T-cell (primary cell): Measurements from ENCODE around the gene SFXN5. TPM values are rescaled to one million over a fixed set of nuclear protein-coding genes. Genes with fewer than 3 reads are reported as not detected.
A peak's percentile ranks its signal among the peaks of the same experiment; 100 is the strongest.

ENCODE experiments used
- ATAC-seq, 4 experiments: fragments of 200-7000 bp in 3 of 4; fragments of 150-1000 bp in 1 of 4; cut with Tn5 transposase; replicated peaks in 1 of 4; 1 replicate in 3 of 4; 2 replicates in 1 of 4; pipeline ENCODE4 v1.10.0; 2021; ENCODE audit warnings: moderate library complexity in 3 of 4, mild to moderate bottlenecking in 2 of 4, moderate number of reproducible peaks in 1 of 4
- CTCF ChIA-PET, 2 donors: fragments of 300-600 bp; sonication (Branson Sonifier 250); formaldehyde crosslinking; loops; one replicate each; lab custom pipeline; 2022; ENCODE audit warnings: antibody characterized with exemption in 2 of 2; lab: Charles Lee
- POLR2A ChIA-PET, 2 donors: fragments of 300-600 bp; sonication (Branson Sonifier 250); formaldehyde crosslinking; loops; one replicate each; lab custom pipeline; 2022; ENCODE audit warnings: antibody characterized with exemption in 2 of 2; lab: Charles Lee
- DNase-seq, 35 experiments: peaks; one replicate each; pipeline versions ENCODE4 v3.0.0 to v3.0.0-alpha.2; 2013 to 2023
- H3K27ac ChIP-seq: one replicate; pipeline ENCODE4 v1.5.1; 2013; ENCODE audit warnings: low read length
- H3K27me3 ChIP-seq, 2 experiments: replicated peaks in 1 of 2; 1 replicate in 1 of 2; 2 replicates in 1 of 2; pipeline versions ENCODE4 v1.6.1 to v1.7.0; 2013; ENCODE audit warnings: low read length in 1 of 2, mixed read lengths in 1 of 2; ENCODE audit not compliant: control insufficient read depth in 2 of 2, insufficient read depth in 2 of 2; ENCODE audit errors: extremely low read depth in 1 of 2
- H3K36me3 ChIP-seq, 2 donors: 1 replicate in 1 of 2; 2 replicates in 1 of 2; pipeline versions ENCODE4 v1.6.1 to v1.7.0; 2013; ENCODE audit warnings: low read length in 1 of 2; ENCODE audit not compliant: control insufficient read depth in 2 of 2, insufficient read depth in 1 of 2; ENCODE audit errors: extremely low read depth in 1 of 2
- H3K4me1 ChIP-seq, 2 experiments: 1 replicate in 1 of 2; 2 replicates in 1 of 2; pipeline versions ENCODE4 v1.6.1 to v1.7.0; 2013; ENCODE audit warnings: low read length in 2 of 2, mixed read lengths in 1 of 2; ENCODE audit not compliant: insufficient read depth in 2 of 2, control insufficient read depth in 1 of 2; ENCODE audit errors: extremely low read depth in 1 of 2
- H3K4me3 ChIP-seq, 2 donors: 1 replicate in 1 of 2; 2 replicates in 1 of 2; pipeline versions ENCODE4 v1.5.1 to v1.7.0; 2013; ENCODE audit warnings: mild to moderate bottlenecking in 2 of 2, low read length in 1 of 2, moderate library complexity in 1 of 2; ENCODE audit not compliant: control insufficient read depth in 1 of 2; ENCODE audit errors: extremely low read depth in 1 of 2
- H3K9me3 ChIP-seq: 2 replicates; pipeline ENCODE4 v1.7.0; 2013
- H3K27ac Mint-ChIP-seq, 2 donors: one replicate each; pipeline ENCODE4 v1.8.0; 2020 to 2021; ENCODE audit warnings: mild to moderate bottlenecking in 2 of 2, mixed read lengths in 2 of 2
- H3K27me3 Mint-ChIP-seq, 2 donors: one replicate each; pipeline ENCODE4 v1.8.0; 2021 to 2022; ENCODE audit warnings: mixed read lengths in 2 of 2
- H3K36me3 Mint-ChIP-seq: one replicate; pipeline ENCODE4 v1.8.0; 2021; ENCODE audit warnings: mixed read lengths
- H3K4me1 Mint-ChIP-seq, 3 donors: one replicate each; pipeline ENCODE4 v1.8.0; 2020 to 2022; ENCODE audit warnings: mixed read lengths in 3 of 3, mild to moderate bottlenecking in 1 of 3
- H3K4me3 Mint-ChIP-seq, 3 donors: one replicate each; pipeline ENCODE4 v1.8.0; 2020 to 2022; ENCODE audit warnings: mild to moderate bottlenecking in 3 of 3, mixed read lengths in 3 of 3, moderate library complexity in 3 of 3
- H3K9me3 Mint-ChIP-seq, 3 donors: one replicate each; pipeline ENCODE4 v1.8.0; 2020 to 2022; ENCODE audit warnings: mixed read lengths in 3 of 3
- WGBS: methylation state at CpG from one replicate; pipeline ENCODE4 v1.1.5; 2013; ENCODE audit warnings: missing lambda C conversion rate; ENCODE audit not compliant: insufficient coverage; 5-methylcytosine and 5-hydroxymethylcytosine counted together
- total RNA-seq, 35 experiments: library from RNA in 6 of 35; stranded (reverse) in 6 of 35; fragments of 120-200 nt in 1 of 35; gene quantifications; one replicate each; pipeline versions ENCODE4 v1.2.1 to v1.2.4 and lab custom pipeline; 2013 to 2026

Gene SFXN5
- total RNA-seq, 5 donors from 2014 or later (not counting 1 experiment from before 2014, with no cell fraction given): 6.3 to 14.2 (median 9.7) TPM

GRCh38 chr2:72925328-72925943 is 146.1 kb downstream of the SFXN5 start:
- Mint-ChIP-seq H3K4me3 (no peak overlapping the region), H3K4me1 (peaks cover 0 to 17% (median 15%) of the 10 kb centered on the region in 3 donors), H3K27ac (no peak overlapping the region), H3K9me3 (no peaks in the 10 kb centered on the region), H3K27me3 (peaks cover 38 to 44% of the 10 kb centered on the region in 2 donors), H3K36me3 (no peaks in the 10 kb centered on the region)
- Histone ChIP-seq H3K4me1 (peaks cover 0 to 21% of the 10 kb centered on the region in 2 experiments), H3K9me3 (no peaks in the 10 kb centered on the region), H3K27ac (no peak overlapping the region), H3K4me3 (no peak overlapping the region), H3K27me3 (peaks cover 23 to 72% of the 10 kb centered on the region in 2 experiments), H3K36me3 (no peaks in the 10 kb centered on the region)
- DNase-seq: peak in 1 of 35 experiments; percentile 2
- ChIA-PET POLR2A (no interaction called here), CTCF (interaction anchor here in 1 of 2 donors (1.0 kb wide), 1 partner anchor 61 kb away, joined by 4 read pairs; no protein-coding TSS in a partner anchor)
- ATAC-seq: no peak
- WGBS: 24% methylated on average over 5 of the region's 26 CpGs

GRCh38 chr2:72924353-72925240 is 146.9 kb downstream of the SFXN5 start:
- Histone ChIP-seq H3K9me3 (no peaks in the 10 kb centered on the region), H3K4me1 (peaks cover 0 to 29% of the 10 kb centered on the region in 2 experiments), H3K27me3 (peaks cover 23 to 78% of the 10 kb centered on the region in 2 experiments), H3K36me3 (no peaks in the 10 kb centered on the region), H3K4me3 (no peak overlapping the region), H3K27ac (no peak overlapping the region)
- no peaks in the 10 kb centered on the region for H3K36me3 Mint-ChIP-seq
- H3K27me3 Mint-ChIP-seq: peaks cover 39 to 52% of the 10 kb centered on the region in 2 donors
- 6% methylated on average over 61 of the region's 61 CpGs for WGBS
- ChIA-PET CTCF (no interaction called here), POLR2A (no interaction called here)
- H3K4me3 Mint-ChIP-seq: peak overlapping the region in 1 of 3 donors; percentile 50
- H3K27ac Mint-ChIP-seq: no peak overlapping the region
- peaks cover 3 to 23% (median 19%) of the 10 kb centered on the region in 3 donors for H3K4me1 Mint-ChIP-seq
- ATAC-seq: peak in 2 of 4 experiments; percentile 11 to 20
- DNase-seq: peak in 1 of 35 experiments; percentile 20
- H3K9me3 Mint-ChIP-seq: no peaks in the 10 kb centered on the region

- no peaks in the 10 kb centered on the region for H3K9me3 ChIP-seq
- no peaks in the 10 kb centered on the region for H3K9me3 Mint-ChIP-seq
- POLR2A ChIA-PET: no interaction called here
- DNase-seq: peak in 1 of 35 experiments; percentile 17
- CTCF ChIA-PET: no interaction called here
- H3K27me3 ChIP-seq: peaks cover 23 to 81% of the 10 kb centered on the region in 2 experiments
- H3K4me1 Mint-ChIP-seq: peaks cover 9 to 29% (median 24%) of the 10 kb centered on the region in 3 donors
- H3K27me3 Mint-ChIP-seq: peaks cover 43 to 59% of the 10 kb centered on the region in 2 donors
- H3K4me1 ChIP-seq: peaks cover 0 to 30% of the 10 kb centered on the region in 2 experiments
- H3K27ac ChIP-seq: no peak overlapping the region
- H3K27ac Mint-ChIP-seq: no peak overlapping the region
- no peak overlapping the region for H3K4me3 ChIP-seq
- WGBS: 8% methylated on average over 36 of the region's 36 CpGs
- no peaks in the 10 kb centered on the region for H3K36me3 ChIP-seq
- peak in 1 of 4 experiments; percentile 27 for ATAC-seq
- H3K4me3 Mint-ChIP-seq: peak overlapping the region in 1 of 3 donors; percentile 50
- no peaks in the 10 kb centered on the region for H3K36me3 Mint-ChIP-seq
Observed at GRCh38 chr2:72923833-72924352, 147.6 kb downstream of the SFXN5 start.

- WGBS: 70% methylated on average over 1 of the region's 1 CpG
- H3K36me3 Mint-ChIP-seq: no peaks in the 10 kb centered on the region
- Histone ChIP-seq H3K4me3 (no peak overlapping the region), H3K36me3 (no peaks in the 10 kb centered on the region), H3K9me3 (no peaks in the 10 kb centered on the region), H3K27ac (no peak overlapping the region), H3K4me1 (peaks cover 3 to 42% of the 10 kb centered on the region in 2 experiments), H3K27me3 (peaks cover 18 to 81% of the 10 kb centered on the region in 2 experiments)
- DNase-seq (peak in 1 of 35 experiments; percentile 14), ATAC-seq (no peak)
- ChIA-PET CTCF (interaction anchor here in 1 of 2 donors (0.7 kb wide), 1 partner anchor 772 kb away, joined by 3 read pairs; no protein-coding TSS in a partner anchor), POLR2A (no interaction called here)
- no peaks in the 10 kb centered on the region for H3K9me3 Mint-ChIP-seq
- peak overlapping the region in 1 of 2 donors; percentile 40 for H3K27ac Mint-ChIP-seq
- H3K4me1 Mint-ChIP-seq: peaks cover 12 to 37% (median 31%) of the 10 kb centered on the region in 3 donors
- H3K27me3 Mint-ChIP-seq: peaks cover 47 to 68% of the 10 kb centered on the region in 2 donors
- H3K4me3 Mint-ChIP-seq: no peak overlapping the region
Observed at GRCh38 chr2:72921853-72922252, 149.7 kb downstream of the SFXN5 start.

- Mint-ChIP-seq H3K9me3 (no peaks in the 10 kb centered on the region), H3K4me1 (peaks cover 14 to 40% (median 34%) of the 10 kb centered on the region in 3 donors), H3K4me3 (peak overlapping the region in 1 of 3 donors; percentile 7), H3K36me3 (no peaks in the 10 kb centered on the region), H3K27ac (no peak overlapping the region), H3K27me3 (peaks cover 47 to 72% of the 10 kb centered on the region in 2 donors)
- no peaks in the 10 kb centered on the region for H3K36me3 ChIP-seq
- no peaks in the 10 kb centered on the region for H3K9me3 ChIP-seq
- peaks cover 8 to 48% of the 10 kb centered on the region in 2 experiments for H3K4me1 ChIP-seq
- DNase-seq: peak in 1 of 35 experiments; percentile 16
- WGBS: 22% methylated on average over 3 of the region's 15 CpGs
- ATAC-seq: no peak
- H3K27ac ChIP-seq: no peak overlapping the region
- H3K4me3 ChIP-seq: no peak overlapping the region
- ChIA-PET CTCF (interaction anchor here (0.6 to 0.7 kb wide), 2 partner anchors 14 to 771 kb away, joined by 3 read pairs; no protein-coding TSS in a partner anchor), POLR2A (no interaction called here)
- H3K27me3 ChIP-seq: peaks cover 14 to 85% of the 10 kb centered on the region in 2 experiments
Observed at GRCh38 chr2:72921088-72921851, 150.2 kb downstream of the SFXN5 start.
